Smooth muscle cell (in vitro differentiated cells): ENCODE measurements around the gene POU2F2. TPM values are rescaled to one million over a fixed set of nuclear protein-coding genes. Genes with fewer than 3 reads are reported as not detected.

ENCODE experiments used
- DNase-seq: peaks from one replicate; lab custom pipeline; 2025; ENCODE audit not compliant: unreplicated experiment; lab: John Stamatoyannopoulos, UW
- H2AFZ ChIP-seq: fragments of 200-600 bp; sonication (generic); 2 replicates; pipeline ENCODE4 v1.6.0; 2016; ENCODE audit warnings: antibody characterized with exemption, low read depth, mild to moderate bottlenecking
- H3F3A ChIP-seq: fragments of 200-600 bp; sonication (generic); 2 replicates; pipeline ENCODE4 v1.6.0; 2017; ENCODE audit warnings: antibody characterized with exemption, low read depth
- H3K27ac ChIP-seq: fragments of 200-600 bp; sonication (generic); 2 replicates; pipeline ENCODE4 v1.5.1; 2016; ENCODE audit warnings: low read depth, mild to moderate bottlenecking
- H3K27me3 ChIP-seq: fragments of 200-600 bp; sonication (generic); 2 replicates; pipeline ENCODE4 v1.6.1; 2016; ENCODE audit warnings: low read depth, mild to moderate bottlenecking
- H3K36me3 ChIP-seq: fragments of 200-600 bp; sonication (generic); 2 replicates; pipeline ENCODE4 v1.5.1; 2016; ENCODE audit warnings: low read depth
- H3K4me1 ChIP-seq: fragments of 200-600 bp; sonication (generic); 2 replicates; pipeline ENCODE4 v1.5.1; 2016; ENCODE audit warnings: low read depth
- H3K4me2 ChIP-seq: fragments of 200-600 bp; sonication (generic); 2 replicates; pipeline ENCODE4 v1.6.0; 2016; ENCODE audit warnings: mild to moderate bottlenecking
- H3K4me3 ChIP-seq: fragments of 200-600 bp; sonication (generic); 2 replicates; pipeline ENCODE4 v1.5.1; 2016; ENCODE audit warnings: mild to moderate bottlenecking
- H3K79me2 ChIP-seq: fragments of 200-600 bp; sonication (generic); 2 replicates; pipeline ENCODE4 v1.6.0; 2016; ENCODE audit warnings: low read depth, mild to moderate bottlenecking
- H3K9ac ChIP-seq: fragments of 200-600 bp; sonication (generic); 2 replicates; pipeline ENCODE4 v1.6.0; 2016; ENCODE audit warnings: low read depth
- H3K9me3 ChIP-seq: fragments of 200-600 bp; sonication (generic); replicated peaks from 2 replicates; pipeline ENCODE4 v1.5.1; 2016; ENCODE audit warnings: low read depth
- H4K20me1 ChIP-seq: fragments of 200-600 bp; sonication (generic); 2 replicates; pipeline ENCODE4 v1.6.0; 2016; ENCODE audit warnings: low read depth
- CTCF ChIP-seq: fragments of 200-600 bp; sonication (generic); IDR thresholded peaks from 2 replicates; pipeline ENCODE4 v1.5.1; 2017; ENCODE audit warnings: borderline replicate concordance, mild to moderate bottlenecking, antibody characterized with exemption; ENCODE audit not compliant: insufficient read depth, poor library complexity, severe bottlenecking
- WGBS: methylation state at CpG from one replicate; pipeline ENCODE4 v1.1.7; 2016; ENCODE audit warnings: low lambda C conversion rate; 5-methylcytosine and 5-hydroxymethylcytosine counted together
- polyA plus RNA-seq: library from polyadenylated mRNA; unstranded; fragments of >200 nt; fragmentation: Nextera tagmentation; extraction: Ambion mirVana; gene quantifications from 2 replicates; pipeline ENCODE4 v1.2.1, GENCODE V29; 2016
- total RNA-seq: library from RNA; depleted of rRNA; stranded (reverse); fragments of >200 nt; gene quantifications from 2 replicates; pipeline ENCODE4 v1.2.3, GENCODE V29; 2014

The POU2F2 gene
- total and polyA plus RNA-seq, 2 experiments from 2014 or later = 0.99 to 6.3 TPM

- Histone ChIP-seq H3K4me2 (peak overlapping the region; percentile 62), H3K36me3 (no peaks in the 10 kb centered on the region), H3K79me2 (no peaks in the 10 kb centered on the region), H3K9me3 (no peaks in the 10 kb centered on the region), H3F3A (peaks cover 18% of the 10 kb centered on the region), H4K20me1 (no peaks in the 10 kb centered on the region), H3K4me1 (peaks cover 18% of the 10 kb centered on the region), H3K4me3 (no peak overlapping the region), H2AFZ (no peak overlapping the region), H3K27ac (peak overlapping the region; percentile 91), H3K9ac (peak overlapping the region; percentile 40), H3K27me3 (no peaks in the 10 kb centered on the region)
- peak; percentile 11 for TF ChIP-seq CTCF
- peak; percentile 32 for DNase-seq
- 24% methylated on average over 10 of the region's 10 CpGs for WGBS
These were observed 18.5 kb downstream of the POU2F2 start for GRCh38 chr19:42113641-42114348.

- no peak for TF ChIP-seq CTCF
- peak overlapping the region; percentile 91 for H3K27ac ChIP-seq
These were observed 20.4 kb downstream of the POU2F2 start for GRCh38 chr19:42111811-42112210.

GRCh38 chr19:42111384-42111783, 20.9 kb downstream of the POU2F2 start:
- H3K79me2 ChIP-seq = no peaks in the 10 kb centered on the region
- H4K20me1 ChIP-seq = no peaks in the 10 kb centered on the region
- H3K4me2 ChIP-seq = no peak overlapping the region
- no peaks in the 10 kb centered on the region for H3K36me3 ChIP-seq
- no peak overlapping the region for H3K9ac ChIP-seq
- 56% methylated on average over 1 of the region's 1 CpG for WGBS
- no peak for DNase-seq
- H3K4me1 ChIP-seq = peaks cover 18% of the 10 kb centered on the region
- no peak for TF ChIP-seq CTCF
- peak overlapping the region; percentile 91 for H3K27ac ChIP-seq
- H3K27me3 ChIP-seq = peaks cover 2% of the 10 kb centered on the region
- H2AFZ ChIP-seq = no peak overlapping the region
- peaks cover 18% of the 10 kb centered on the region for H3F3A ChIP-seq
- H3K9me3 ChIP-seq = no peaks in the 10 kb centered on the region
- no peak overlapping the region for H3K4me3 ChIP-seq

More at GRCh38 chr19:42111811-42112210, 20.4 kb downstream of the POU2F2 start:
- peaks cover 18% of the 10 kb centered on the region for H3K4me1 ChIP-seq
- H3K4me2 ChIP-seq = peak overlapping the region; percentile 60
- H3K9ac ChIP-seq = peak overlapping the region; percentile 42
- no peak overlapping the region for H2AFZ ChIP-seq
- no peaks in the 10 kb centered on the region for H3K27me3 ChIP-seq
- 86% methylated on average over 3 of the region's 3 CpGs for WGBS
- no peaks in the 10 kb centered on the region for H3K9me3 ChIP-seq
- no peaks in the 10 kb centered on the region for H3K36me3 ChIP-seq
- DNase-seq = no peak
- H3K4me3 ChIP-seq = no peak overlapping the region
- H3K79me2 ChIP-seq = no peaks in the 10 kb centered on the region
- no peaks in the 10 kb centered on the region for H4K20me1 ChIP-seq
- H3F3A ChIP-seq = peaks cover 18% of the 10 kb centered on the region

GRCh38 chr19:42110658-42111057, 21.6 kb downstream of the POU2F2 start:
- Histone ChIP-seq H2AFZ (no peak overlapping the region), H3K27me3 (peaks cover 4% of the 10 kb centered on the region), H3K79me2 (no peaks in the 10 kb centered on the region), H3K9ac (no peak overlapping the region), H3K4me3 (no peak overlapping the region), H3K9me3 (no peaks in the 10 kb centered on the region), H3K4me1 (peaks cover 18% of the 10 kb centered on the region), H3K4me2 (no peak overlapping the region), H3K27ac (peak overlapping the region; percentile 91), H3K36me3 (no peaks in the 10 kb centered on the region), H3F3A (peaks cover 18% of the 10 kb centered on the region), H4K20me1 (no peaks in the 10 kb centered on the region)
- no peak for TF ChIP-seq CTCF
- 92% methylated on average over 1 of the region's 1 CpG for WGBS
- DNase-seq = no peak
